CD1c-positive myeloid dendritic cell (primary cell): ENCODE results near the gene CRYBG2.
A peak's percentile ranks its signal among the peaks of the same experiment; 100 is the strongest.

Experiments used
- DNase-seq: peaks from one replicate; pipeline ENCODE4 v3.0.0-alpha.2; 2016; ENCODE audit errors: extremely low spot score

Gene CRYBG2

DNA sequence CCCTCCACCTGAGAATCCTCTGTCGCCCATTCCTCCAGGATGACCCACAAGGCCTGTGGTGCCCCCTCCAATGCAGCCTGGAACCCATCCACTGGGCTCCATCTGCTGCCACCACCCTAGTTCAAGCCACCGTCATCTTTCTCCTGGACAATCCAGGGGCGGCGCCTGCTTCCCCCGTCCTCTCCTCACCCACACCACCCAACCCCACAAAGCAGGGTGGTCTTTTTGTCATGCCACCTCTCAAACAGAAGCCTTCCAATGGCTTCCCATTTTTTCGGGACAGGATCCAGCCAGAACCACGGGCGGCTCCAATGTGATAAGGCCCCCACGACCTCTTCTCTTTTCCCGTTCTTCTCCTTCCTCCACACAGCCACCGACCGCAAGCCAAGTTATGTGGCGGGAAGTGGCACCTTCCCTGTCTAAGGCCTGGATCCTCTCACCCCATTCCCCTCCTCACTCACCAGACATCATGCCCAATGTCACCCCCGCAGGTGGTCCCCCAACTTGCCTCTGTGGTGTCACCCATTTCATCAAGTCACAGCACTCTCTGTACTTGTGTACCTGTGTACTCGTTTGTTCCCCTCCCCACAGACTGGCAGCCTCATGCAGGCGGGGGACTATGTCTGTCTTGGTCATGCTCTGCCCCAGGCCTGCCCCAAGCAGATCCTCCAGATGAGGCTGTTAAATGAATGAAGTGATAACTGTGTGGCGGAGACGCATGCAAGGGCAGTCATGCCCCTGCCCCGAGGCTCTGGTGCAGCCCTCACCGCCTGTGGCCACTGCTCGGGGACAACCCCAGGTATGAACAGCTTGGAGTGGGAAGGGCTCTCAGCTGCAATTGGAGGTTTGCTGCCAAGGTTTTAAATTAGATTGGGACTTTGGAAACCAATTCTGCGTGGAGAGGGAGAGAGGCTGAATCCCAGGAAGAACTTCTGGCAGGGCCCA, 58.5 kb downstream of the CRYBG2 start:
- no peak for DNase-seq

DNA sequence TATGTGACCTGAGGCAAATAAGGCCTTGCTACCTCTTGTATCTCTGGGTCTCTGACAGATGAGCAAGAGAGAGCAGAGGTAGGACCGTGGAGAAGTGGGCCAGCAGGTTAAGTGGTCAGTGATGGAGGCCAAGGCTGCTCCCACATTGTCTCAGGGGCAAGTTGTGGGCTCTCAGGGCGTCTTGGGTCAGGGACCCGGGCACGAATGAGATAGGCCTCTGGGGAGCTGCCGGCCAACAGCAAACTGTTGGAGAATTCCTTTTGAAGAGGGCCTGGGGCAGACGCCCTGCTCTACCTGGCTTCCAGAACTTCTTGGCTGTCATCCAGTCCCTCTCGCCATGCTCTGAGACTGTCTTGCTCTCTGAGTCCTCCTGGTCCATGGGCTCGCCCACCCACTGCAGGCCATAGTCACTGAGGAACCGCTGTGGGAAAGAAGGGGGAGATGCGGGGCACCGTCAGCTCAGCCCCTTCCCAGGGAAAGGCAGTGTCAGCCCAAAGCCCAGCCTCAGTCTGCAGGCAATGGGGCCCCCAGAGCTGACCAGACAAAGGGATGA, 59.9 kb downstream of the CRYBG2 start:
- no peak for DNase-seq

DNA sequence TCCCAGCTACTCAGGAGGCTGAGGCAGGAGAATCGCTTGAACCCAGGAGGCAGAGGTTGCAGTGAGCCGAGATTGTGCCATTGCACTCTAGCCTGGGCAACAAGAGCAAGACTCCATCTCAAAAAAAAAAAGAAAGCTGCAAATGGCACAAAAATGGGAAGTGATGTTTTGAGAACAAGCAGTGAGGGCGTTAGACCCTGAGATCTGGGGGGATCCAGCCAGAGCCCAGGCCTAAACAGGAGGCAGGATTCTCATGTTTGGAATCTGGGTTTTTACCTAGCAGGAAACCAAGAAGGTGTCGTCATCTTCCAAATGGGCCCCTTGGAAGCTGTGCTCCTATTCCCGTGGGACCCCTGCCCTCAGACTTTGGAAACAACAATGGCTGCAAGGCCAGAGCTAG, 61.2 kb downstream of the CRYBG2 start:
- DNase-seq, result peak; percentile 41

DNA sequence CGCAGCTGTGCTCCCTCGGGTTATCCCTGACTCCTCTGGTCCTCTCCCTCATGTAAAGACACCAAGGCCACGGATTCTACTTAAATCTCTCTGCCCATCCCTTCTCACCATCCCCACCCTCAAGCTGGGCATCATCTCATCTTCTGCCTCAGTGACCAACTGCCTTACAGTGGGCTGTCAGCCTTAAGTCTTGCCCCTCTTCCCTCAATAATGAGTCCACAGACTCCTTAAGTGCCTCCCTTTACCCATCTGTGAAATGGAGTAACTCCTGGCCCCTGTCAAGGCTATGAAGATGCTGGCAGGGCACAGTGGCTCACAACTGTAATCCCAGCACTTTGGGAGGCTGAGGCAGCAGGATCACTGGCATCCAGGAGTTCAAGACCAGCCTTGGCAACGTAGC, 62.0 kb downstream of the CRYBG2 start:
- no peak for DNase-seq

DNA sequence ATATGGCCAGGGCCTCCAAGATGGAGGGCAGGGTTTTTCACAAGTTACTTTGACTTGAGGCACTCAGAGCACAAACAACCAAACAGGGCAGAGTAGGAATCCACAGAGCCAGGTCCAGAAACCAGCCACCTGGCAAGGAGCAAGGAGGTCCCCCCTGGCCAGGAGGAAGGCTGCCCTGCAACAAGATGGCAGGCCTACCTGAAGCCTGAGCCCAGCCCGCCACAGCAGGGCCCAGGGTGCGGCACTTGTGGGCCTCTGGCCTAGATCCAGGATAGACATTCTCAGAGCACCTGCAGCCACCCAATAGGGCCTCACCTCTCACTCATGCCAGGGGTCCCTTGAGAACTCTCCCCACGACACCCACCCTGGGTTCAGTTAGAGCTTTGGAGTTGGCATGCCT, 62.5 kb downstream of the CRYBG2 start:
- no peak for DNase-seq

DNA sequence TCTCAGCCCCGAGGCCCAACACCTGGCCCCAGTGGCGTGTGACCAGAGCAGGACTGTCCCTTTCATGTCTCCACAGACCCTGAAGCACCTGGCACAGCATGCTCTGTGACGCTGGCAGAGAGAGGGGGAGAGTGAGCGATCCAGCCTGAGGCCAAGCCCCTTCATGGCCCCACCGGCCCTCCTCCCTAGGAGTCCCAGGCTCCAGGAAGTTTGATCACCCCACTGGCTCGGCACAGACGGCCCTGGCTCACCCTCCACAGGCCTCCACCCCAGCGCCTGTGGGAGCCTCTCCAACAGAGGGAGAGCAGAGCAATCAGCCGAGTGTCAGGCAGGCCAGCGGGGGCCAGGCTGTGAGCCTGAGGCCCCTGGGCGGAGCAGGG, 63.1 kb downstream of the CRYBG2 start:
- no peak for DNase-seq

DNA sequence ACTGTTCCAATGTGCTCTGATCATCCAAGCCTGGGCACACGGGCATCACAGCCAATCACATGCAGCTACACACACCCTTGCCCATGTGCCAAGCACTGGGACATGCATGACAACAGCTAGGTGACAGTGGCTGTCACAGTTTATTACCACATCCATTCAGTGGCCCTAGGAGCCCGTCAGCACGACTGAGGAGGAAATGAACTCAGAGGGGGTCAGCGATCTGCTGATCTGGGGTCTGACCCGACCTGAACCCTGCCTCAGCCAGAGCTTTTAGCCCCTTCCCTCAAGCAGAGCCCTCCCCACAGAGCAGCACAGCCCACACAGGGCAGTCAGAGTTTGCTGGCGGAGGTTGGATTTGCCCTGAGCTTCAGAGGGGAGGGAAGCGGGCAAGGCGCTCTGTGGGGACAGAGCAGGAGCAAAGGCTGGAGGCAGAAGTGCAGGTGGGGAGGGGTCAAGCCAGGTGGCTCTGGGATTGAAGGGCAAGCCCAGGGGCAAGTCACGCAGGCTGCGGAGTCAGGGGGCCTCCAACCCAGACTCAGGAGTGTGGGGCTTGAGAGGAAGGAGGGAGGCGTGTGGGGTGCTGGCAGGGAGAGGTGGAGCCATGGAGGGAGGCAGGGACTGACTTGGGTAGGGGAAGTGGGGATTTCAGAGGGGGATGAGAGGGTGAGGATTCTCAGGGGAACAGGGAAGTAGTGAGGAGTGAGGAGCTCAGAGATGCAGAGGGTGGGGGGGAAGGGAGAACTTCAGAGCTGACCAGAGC, 63.6 kb downstream of the CRYBG2 start:
- peak; percentile 85 for DNase-seq

DNA sequence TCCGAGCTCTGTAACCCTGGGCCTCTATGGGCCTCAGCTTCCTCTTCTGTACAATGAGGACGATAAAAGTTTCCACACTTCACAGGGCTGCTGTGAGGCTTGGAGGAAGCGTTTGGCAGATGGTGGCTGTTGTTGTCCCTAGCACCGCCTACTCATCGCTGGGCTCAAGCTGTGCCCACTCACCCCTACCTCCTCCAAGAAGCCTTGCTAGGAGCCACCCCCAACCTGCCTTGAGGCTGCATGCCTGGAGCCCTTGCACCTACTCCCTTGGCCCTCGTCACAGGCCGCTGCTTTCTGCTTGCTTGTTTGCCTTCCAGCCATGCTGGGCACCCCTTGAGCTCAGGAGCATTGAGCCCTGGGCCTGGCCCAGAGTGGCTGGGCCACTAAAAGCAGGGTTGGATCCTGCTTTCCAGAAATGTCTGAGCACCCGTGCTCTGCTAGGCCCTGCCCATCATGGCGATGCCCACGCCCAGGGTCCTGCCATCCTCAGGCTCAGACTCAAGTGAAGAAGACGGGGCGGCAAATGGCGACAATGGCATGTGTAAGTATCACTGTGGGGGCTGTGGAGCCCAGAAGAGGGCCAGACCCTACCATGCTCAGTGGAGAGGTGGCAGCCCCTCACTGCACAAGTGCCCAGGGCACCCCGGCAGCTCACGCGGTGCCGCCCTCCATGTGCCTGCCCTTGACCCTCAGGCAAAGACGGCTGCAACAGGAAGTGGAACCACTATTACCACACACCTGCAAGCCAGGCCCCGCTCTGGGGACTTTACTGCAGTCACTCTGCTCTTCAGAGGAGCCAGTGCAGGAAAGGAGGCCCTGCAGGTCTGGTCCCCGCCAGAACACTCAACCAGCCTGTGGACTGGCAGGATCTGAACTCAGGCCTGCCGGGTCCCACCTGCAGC, 64.5 kb downstream of the CRYBG2 start:
- DNase-seq, result peak; percentile 94

DNA sequence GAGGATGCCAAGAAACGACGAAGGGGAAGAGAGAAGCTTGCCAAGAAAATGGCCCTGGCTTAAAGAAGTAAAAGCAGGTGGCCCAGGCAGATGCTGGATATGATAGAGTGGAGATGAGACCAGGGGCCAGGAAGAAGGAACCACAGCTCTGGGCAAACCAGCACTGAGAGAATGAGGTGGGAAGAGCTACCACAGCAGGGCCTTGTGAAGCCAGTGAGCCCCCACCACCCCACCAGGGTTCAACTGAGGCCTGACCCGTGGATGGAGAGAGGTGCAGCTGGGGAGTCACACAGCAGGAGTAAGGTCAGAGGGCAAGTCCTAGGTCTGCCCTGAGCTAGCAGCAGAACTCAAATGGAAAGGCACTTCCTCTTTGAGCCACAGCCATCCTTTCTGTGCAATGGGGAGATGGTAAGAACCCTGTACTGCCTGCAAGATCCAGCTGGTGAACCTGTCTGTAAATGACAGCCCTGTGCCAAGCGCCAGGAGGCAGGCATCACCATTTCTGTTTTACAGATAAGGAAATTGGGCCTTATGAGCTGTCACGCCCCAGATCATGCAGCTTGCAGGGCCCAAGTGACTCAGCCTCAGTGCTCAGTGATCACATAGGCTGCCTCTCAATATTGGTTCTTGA, 65.5 kb downstream of the CRYBG2 start:
- peak; percentile 84 for DNase-seq

DNA sequence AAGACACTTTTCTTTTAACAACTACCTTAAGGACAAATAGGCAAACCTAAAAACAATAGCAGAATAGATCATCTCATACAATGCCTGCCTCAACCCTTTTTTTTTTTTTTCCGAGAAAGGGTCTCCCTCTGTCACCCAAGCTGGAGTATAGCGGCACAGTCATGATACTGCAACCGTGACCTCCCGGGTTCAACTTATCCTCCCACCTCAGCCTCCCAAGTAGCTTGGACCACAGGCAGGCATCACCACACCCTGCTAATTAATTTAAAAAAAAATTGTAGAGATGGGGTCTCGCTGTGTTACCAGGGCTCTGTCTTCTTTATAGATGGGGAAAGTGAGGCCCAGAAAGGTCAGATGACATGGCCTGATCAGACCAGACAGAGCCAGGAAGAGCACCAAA, 66.1 kb downstream of the CRYBG2 start:
- no peak for DNase-seq

DNA sequence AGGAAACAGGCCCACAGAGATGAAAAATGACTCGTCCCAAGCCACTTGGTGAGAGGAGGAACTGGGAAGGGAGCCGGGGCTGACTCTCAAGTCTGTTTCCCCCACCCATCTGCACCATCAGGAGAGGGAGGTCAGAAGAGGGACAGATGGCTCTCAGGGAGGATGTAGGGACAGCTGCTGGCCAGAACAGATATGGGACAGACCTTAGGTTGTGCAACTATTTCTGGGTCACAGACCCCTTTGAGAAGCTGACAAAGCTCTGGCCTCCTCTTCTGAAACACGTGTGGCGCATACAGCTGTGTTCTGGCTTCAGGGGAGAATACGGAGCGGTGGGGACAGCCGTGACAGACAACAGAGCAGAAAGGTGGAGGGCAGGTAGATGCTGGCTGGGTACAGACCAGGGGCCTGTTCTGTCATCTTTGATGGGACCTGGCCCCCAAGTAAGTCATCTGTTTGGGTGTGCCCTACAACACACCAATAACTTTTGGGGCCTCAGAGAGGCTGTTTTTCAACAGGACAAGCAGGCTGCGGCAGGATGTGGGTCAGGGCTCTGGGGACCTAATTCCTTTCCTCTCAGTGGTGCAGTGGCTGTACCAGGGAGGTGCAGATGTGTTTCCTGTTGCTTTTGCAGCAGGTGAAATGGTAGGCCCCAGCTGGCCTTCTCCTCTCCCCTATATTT, 66.8 kb downstream of the CRYBG2 start:
- peak; percentile 88 for DNase-seq

DNA sequence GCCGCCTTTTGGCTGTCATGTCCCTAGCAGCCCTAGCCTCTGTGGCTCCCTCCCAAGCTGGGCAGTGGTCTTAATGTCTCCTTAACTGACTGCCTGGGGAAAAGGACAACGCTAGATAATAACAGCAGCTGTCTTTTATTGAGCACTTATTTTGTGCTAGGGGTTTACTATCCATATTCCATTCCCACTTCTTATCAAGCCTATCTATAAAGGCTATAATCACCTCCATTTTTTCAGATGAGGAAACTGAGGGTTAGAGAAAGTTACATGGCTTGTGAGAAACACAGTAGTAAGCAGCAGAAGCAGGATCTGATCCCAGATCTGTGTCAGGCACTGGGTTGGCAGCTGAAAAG, 67.9 kb downstream of the CRYBG2 start:
- no peak for DNase-seq

DNA sequence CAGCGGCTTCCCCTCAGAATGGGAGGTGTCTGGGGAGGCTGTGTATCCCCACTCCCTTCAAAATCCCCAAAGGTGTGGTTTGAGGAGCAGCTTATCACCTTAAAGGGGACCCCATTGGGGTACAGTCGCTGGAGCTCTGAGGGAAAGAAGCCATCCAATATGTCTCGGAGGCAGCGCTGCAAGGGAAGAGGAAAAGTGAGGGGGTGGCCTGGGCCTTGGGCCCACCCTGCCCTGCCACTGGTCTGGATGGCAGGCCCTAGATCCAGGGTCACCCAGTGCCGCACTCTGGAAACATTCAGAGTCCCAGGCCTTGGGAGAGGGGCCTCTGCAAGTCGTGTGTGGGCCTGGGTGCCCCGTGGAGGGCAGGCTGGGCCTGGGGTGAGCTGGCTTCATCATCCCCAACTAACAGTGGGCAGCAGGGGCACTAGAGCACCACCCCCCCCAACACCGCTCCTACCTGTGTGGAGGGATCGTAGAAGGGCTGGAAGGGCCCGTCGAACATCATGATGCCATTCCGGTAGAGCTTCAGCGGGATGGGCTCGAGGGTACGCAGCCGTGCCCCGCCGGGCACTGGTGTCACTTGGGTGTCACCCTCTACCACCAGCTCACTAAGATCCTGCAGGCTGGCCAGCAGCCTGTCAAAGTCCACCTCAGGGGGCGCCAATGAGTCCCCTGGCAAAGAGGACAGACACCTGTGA, 68.4 kb downstream of the CRYBG2 start:
- DNase-seq, result no peak

DNA sequence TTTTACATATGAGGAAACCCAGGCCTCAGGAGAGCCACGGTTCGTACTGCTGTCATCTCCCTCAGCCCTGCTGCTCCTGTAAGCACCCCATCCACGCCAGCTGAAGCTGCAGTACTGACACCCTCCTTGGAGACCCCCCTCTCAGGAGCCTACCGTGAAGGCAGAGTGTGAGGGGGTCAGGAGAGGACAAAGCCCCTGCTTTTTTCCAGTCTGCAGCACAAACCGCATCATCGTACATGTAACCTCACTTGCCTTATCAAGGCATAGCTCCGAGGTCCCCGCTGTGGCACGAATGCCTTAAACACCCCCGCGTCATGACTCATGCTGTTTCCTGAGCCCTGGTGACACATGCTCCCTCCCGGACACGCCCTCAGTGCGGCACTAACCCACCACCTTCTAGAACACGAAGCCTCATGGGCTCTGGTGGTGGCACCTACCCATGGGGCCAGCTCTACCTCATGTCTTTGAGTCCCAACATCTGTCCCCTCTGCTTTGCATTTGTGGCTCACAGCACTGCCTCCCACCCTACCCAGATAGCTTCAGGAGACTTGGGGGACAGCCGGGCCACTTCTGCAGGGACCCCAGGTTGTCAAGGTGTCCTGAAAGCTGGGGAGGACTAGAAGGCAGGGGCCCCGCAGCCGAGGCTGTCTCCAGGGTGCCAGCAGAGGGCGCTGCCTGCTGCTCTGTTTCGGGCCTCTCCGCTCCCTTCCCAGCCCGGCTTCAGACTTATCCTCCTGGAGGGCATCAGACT, 69.2 kb downstream of the CRYBG2 start:
- DNase-seq, result peak; percentile 98

DNA sequence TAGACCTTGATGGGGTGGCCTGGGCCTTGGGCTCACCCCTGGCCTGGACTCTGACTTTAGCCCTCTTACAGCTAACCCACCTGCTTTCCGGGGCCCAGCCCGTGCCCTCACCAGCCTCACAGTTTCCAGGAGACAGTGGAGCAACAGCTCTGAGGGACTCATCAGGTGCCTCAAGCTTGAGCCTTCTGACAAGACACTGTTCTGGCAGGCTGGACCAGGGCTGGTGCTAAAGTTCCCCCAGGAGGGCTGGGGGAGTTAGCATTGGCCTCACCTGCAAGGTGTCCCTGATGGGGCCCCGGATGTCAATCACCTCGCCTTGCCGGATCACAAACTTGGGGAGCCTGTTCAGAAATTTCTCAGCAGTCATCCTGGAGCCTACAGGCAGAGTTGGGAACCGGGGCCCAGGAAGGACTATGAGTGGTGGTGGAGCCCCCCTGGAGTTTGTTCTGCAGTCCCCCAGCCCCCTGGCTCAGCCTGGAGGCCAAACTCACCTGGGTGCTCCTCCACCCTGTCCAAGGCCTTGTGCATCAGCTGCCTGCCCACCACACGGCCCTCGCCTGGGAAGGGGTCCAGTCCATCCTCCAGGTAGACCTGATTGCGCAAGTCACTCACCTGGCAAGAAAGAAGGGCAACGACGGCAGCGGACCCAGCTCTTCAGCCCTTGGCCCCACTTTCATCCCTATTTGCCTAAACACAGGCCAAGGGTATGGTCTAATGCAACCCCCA, 69.9 kb downstream of the CRYBG2 start:
- no peak for DNase-seq

DNA sequence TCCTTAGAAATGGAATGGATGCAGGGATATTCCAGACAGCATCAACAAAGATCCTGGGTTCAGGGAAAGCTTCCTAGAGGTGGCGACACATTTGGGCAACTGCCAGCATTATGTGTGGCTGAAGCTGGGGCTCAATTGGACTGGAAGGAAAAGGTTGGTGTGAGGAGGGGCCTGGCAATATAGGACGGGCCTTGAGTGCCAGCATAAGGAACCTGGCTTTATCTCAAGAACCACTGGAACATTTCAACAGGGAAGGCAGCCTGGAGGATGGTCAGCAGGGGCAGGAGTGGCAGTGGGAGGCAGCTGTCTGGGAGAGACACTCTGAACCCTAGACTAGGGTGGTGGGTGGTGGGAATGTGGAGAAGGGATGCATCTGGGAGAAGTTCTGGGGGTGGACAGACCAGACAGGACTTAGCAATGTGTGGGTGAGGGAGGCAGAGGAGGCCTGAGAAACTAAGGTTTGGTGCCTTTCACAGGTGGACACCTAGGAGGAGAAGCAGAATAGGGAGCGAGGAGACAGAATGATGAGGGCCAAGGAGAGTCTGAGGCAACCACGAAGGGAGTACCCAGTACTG, 70.6 kb downstream of the CRYBG2 start:
- no peak for DNase-seq

DNA sequence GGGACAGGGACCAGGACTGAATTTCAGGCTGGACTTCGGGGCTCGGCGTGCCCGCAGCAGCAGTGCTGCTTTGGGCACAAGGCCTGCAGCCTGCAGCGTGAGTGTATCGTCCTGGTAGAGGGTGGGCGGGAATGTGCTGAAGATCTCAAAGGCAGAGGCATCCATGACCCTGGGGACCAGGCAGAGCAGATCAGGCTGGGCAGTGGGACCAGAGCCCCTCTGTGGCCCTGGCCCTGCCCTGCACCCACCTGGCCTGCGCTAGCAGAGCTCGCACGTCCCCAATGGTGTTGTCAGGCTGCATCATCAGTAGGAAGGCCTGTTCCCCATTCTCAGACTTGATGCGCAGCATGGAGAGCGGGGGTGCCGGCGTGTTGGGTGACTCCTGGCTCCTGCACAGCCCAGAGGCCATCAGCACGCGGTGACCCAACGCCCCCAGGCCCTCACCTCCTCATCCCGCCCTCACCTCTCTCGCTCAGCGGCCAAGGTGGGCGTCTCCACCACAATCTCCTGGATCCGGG, 71.5 kb downstream of the CRYBG2 start:
- DNase-seq, result peak; percentile 33

DNA sequence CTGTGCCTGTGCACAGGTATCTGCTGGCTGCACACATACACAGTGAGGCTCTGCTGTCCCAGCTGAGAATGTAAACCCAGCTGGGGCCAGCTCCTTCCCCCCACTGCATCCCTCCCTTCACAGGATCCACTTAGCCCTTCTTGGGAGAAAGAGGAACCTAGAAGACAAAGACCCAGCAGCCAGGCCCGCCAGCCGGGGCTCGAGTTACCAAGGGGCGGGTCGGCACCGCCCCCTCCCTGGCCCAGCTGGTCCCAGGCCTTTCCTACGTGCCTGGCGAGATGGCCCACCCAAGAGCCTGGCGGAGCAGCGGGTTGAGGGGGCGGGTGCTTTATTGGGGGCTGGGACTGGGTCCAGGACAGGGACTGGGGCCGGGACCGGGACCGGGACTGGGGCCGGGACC, 72.0 kb downstream of the CRYBG2 start:
- DNase-seq, result peak; percentile 54
